Subcutaneous abdominal adipose tissue (tissue), 5 donors: ENCODE measurements around the gene CENPM.

ENCODE experiments used
- H3K27ac ChIP-seq: one replicate; pipeline ENCODE4 v1.7.0; 2013; ENCODE audit warnings: low read depth, mild to moderate bottlenecking, inconsistent platforms, low read length, moderate library complexity
- H3K27me3 ChIP-seq, 5 donors: one replicate each; pipeline ENCODE4 v1.7.0; 2013; ENCODE audit warnings: low read length in 5 of 5, inconsistent platforms in 1 of 5; ENCODE audit not compliant: control insufficient read depth in 5 of 5, insufficient read depth in 4 of 5
- H3K36me3 ChIP-seq, 5 donors: one replicate each; pipeline ENCODE4 v1.7.0; 2013; ENCODE audit warnings: low read length in 5 of 5; ENCODE audit not compliant: control insufficient read depth in 5 of 5, insufficient read depth in 5 of 5
- H3K4me1 ChIP-seq, 5 donors: one replicate each; pipeline ENCODE4 v1.7.0; 2013; ENCODE audit warnings: low read length in 5 of 5, mild to moderate bottlenecking in 3 of 5, moderate library complexity in 1 of 5; ENCODE audit not compliant: control insufficient read depth in 5 of 5, insufficient read depth in 5 of 5
- H3K4me3 ChIP-seq, 5 donors: one replicate each; pipeline ENCODE4 v1.7.0; 2013; ENCODE audit warnings: low read length in 5 of 5, low read depth in 1 of 5
- H3K9ac ChIP-seq, 5 donors: one replicate each; pipeline ENCODE4 v1.7.0; 2013; ENCODE audit warnings: low read length in 5 of 5, mild to moderate bottlenecking in 4 of 5, moderate library complexity in 3 of 5
- H3K9me3 ChIP-seq, 5 donors: one replicate each; pipeline ENCODE4 v1.7.0; 2013; ENCODE audit warnings: low read length in 5 of 5; ENCODE audit not compliant: control insufficient read depth in 5 of 5
- donor health status: healthy.
- donor health status: healthy.
- donor health status: healthy.
- donor health status: healthy.
- donor health status: healthy.

The CENPM gene

DNA sequence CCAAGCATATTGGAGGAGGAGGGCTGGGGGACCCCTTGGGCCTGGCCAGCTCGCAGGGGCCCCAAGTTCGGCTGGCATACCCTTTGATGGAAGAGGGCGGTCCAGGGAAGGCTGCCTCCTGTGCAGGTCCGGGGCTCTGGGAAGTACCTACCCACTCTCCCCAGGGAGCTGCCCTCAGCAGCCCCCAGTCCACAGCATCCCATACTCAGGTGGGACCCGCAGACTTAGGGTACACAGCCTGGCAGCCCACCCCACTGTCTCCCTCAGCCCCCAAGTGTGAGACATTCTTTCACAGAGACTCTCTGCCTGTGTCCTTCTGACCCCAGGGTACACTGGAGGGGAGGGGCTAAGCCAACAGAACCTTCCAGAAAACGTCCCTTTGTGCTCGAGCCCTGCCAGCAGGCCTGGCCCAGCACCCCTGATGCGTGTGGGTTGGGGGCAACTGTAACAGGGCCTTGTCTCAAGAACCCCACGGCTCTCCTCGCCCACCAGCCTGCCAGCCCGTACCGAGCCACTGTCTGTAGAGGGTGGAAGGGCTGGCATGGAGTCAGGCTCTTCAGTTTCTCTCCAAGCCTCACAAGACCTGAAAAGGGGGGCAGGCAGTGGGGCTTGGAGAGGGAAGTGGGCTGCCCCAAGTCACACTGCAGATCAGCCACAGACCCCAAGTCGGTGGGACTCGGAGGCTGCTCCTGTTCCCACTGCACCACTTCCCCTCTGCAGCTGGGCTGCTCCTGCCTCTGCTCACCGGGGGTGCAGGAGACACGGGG lies 13.4 kb downstream of the CENPM start:
- Histone ChIP-seq H3K9ac (no peak overlapping the region), H3K4me3 (no peak overlapping the region), H3K9me3 (no peaks in the 10 kb centered on the region), H3K27ac (no peak overlapping the region), H3K36me3 (no peaks in the 10 kb centered on the region), H3K4me1 (no peaks in the 10 kb centered on the region), H3K27me3 (no peaks in the 10 kb centered on the region)

DNA sequence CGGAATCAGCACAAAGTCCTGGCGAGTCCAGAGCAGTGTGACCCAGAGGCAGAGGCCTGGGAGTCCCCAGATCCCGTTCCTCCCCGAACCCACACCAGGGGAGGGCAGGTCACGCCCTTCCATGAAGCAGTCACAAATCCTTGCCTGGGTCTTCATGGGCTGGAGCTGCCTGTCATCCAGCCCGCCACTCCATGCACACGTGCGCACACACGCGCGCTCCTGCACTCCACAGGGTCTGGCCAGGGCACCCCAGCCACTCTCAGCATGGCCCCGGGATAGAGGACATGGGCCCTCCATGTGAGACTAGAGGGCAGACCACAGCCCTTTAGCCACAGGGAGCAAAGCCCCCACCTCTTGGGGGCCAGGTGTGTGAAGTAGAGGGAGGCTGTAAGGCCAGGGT lies 14.6 kb downstream of the CENPM start:
- Histone ChIP-seq H3K4me3 (no peak overlapping the region), H3K36me3 (no peaks in the 10 kb centered on the region), H3K27ac (no peak overlapping the region), H3K27me3 (peaks cover 0 to 5% (median 0%) of the 10 kb centered on the region in 5 donors), H3K9me3 (no peaks in the 10 kb centered on the region), H3K4me1 (no peaks in the 10 kb centered on the region), H3K9ac (no peak overlapping the region)

DNA sequence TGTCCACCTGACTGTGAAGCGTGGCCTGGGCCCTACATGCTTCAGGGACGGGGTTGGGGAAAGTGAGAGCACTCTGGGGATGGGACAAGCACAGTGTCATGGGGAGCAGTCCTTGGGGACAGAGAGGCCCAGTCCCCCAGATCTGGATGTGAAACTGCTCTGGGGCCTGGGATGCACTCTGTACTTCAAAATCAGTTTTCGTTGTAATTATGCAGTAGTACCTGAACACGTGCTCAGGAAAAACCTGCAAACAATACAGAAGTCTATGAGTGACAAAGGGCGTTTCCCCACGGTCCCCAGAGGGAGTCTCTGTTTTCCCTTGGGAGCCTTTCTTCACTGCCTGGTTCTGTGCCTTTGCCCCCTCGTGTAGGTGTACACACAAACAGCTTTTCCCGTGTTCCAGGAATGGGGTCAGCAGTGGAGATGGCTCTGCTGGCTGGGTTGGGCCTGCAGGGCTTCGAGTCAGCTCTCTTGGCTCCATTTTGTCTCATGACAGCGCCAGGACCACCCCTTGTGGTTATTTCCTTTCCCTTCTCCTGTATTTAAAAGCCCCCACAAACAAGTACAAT lies 15.2 kb downstream of the CENPM start:
- no peak overlapping the region for H3K27ac ChIP-seq
- peaks cover 0 to 5% (median 0%) of the 10 kb centered on the region in 5 donors for H3K27me3 ChIP-seq
- no peak overlapping the region for H3K9ac ChIP-seq
- H3K9me3 ChIP-seq: no peaks in the 10 kb centered on the region
- H3K4me3 ChIP-seq: no peak overlapping the region
- no peaks in the 10 kb centered on the region for H3K36me3 ChIP-seq
- peaks cover 0 to under 1% (median 0%) of the 10 kb centered on the region in 5 donors for H3K4me1 ChIP-seq

DNA sequence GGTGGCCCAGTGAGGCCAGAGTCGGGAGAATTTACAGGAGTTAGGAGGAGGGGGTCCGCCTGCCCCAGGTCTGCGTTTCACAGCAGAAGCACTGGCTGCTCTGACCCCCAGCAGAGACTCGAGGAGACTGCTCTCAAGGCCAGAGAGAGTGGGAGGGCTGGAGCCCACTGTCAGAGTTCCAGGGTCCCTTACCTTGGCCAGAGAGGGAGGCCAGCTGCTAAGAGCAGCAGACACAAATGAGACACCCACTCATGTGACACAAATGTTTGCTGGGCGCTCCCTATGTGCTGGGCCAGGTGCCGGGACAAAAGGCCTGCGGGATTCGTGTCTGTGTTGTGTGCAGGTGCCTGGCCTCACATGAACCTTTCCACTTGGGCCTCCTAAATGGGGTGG lies 17.5 kb downstream of the CENPM start:
- H3K9ac ChIP-seq: no peak overlapping the region
- H3K27me3 ChIP-seq: peaks cover 8 to 17% (median 10%) of the 10 kb centered on the region in 5 donors
- H3K4me3 ChIP-seq: no peak overlapping the region
- no peaks in the 10 kb centered on the region for H3K36me3 ChIP-seq
- no peak overlapping the region for H3K27ac ChIP-seq
- H3K9me3 ChIP-seq: no peaks in the 10 kb centered on the region
- H3K4me1 ChIP-seq: peaks cover 0 to 12% (median 4%) of the 10 kb centered on the region in 5 donors

DNA sequence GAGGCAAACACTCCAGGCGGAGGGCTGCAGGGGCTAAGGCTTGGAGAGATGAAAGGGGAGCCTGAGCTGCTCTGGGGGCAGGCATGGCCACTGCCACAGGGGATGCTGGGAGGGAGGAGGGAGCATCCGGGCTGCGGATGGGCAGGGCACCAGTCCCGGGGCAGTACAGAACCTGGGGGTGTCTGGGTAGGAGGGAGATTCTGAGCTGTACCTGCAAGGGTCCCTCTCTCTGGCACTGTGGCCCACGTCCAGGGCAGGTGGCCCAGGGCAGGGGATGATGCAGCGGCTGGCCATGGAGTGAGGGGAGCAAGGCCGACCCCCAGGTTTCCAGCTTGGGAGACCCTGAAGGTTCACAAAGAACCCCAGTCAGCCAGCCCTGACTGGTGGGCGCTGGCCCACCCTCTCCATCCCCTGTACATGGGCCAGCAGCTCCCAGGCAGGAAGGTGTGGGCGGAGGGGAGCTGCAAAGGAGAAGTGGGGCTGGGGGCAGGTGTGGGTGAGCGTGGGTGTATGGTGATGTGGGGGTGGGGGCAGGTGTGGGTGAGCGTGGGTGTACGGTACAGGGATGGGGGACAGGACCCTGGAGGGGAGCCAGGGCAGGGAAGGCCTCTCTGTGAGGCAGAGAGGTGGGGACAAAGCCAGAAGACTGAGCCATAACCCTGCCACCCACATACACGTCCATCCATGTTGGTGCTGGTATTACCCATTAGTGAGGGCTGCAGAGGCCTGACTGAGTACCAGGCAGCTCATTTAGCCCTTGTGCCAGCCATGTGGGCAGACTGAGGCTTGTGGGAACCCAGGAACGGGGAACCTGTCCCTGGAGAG lies 18.1 kb downstream of the CENPM start:
- Histone ChIP-seq H3K9me3 (no peaks in the 10 kb centered on the region), H3K4me1 (peaks cover 0 to 12% (median 4%) of the 10 kb centered on the region in 5 donors), H3K27ac (no peak overlapping the region), H3K4me3 (no peak overlapping the region), H3K36me3 (no peaks in the 10 kb centered on the region), H3K9ac (no peak overlapping the region), H3K27me3 (peaks cover 8 to 17% (median 10%) of the 10 kb centered on the region in 5 donors)

DNA sequence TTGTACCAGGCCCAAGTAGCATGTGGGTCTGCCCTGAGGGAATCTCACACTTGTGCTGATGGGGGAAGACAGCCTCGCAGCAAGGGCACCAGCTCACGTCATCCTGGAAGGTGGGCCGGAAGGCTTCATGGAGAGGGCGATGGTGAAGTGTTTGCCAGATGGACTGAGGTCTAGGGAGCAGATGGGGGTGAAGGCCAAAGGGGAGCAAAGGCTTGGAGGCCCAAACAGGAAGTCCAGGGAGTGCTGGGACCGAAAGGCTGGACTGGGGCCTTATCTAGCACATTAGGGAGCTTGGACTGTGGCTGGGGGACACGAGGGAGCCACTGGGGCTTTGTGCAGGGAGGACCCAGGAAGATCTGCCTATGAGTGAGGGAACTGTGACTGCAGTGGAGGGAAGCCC lies 19.1 kb downstream of the CENPM start:
- Histone ChIP-seq H3K36me3 (no peaks in the 10 kb centered on the region), H3K4me3 (no peak overlapping the region), H3K9me3 (no peaks in the 10 kb centered on the region), H3K27me3 (peaks cover 12 to 23% (median 14%) of the 10 kb centered on the region in 5 donors), H3K9ac (no peak overlapping the region), H3K27ac (no peak overlapping the region), H3K4me1 (peaks cover 0 to 12% (median 4%) of the 10 kb centered on the region in 5 donors)

DNA sequence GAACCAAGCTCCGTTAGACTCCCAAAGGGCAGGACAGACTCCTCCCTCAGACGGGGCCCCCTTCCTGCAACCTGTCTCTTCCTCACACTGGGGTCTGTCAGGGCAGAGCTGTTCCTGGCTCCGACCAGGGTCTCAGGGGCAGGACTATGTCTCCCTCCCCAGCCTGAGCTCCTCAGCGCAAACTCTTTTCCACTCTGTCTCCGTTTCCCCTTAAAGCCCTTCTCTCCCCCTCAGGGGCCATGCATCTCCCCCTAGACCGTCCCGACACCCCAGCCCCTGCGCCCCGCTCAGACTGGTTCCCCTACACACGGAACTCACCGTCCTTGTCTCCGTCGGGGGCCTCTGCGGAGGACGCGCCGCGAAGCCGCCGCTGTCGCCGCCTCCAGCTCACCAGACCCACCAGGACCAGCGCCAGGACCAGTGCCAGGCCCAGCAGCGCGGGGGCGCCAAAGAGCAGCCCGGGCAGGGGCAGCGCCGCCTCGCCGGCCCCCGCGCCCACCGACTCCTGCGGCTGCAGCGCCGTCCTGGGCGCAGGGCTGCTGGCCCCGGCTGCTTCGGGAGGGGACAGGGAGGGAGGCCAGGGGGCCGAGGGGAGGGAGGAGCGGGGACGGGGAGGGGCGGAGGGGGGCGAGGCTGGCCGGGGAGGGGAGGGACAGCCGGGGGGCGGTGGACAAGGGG lies 21.0 kb downstream of the CENPM start:
- no peak overlapping the region for H3K9ac ChIP-seq
- H3K36me3 ChIP-seq: no peaks in the 10 kb centered on the region
- H3K27me3 ChIP-seq: peaks cover 12 to 24% (median 14%) of the 10 kb centered on the region in 5 donors
- no peaks in the 10 kb centered on the region for H3K9me3 ChIP-seq
- peaks cover 0 to 12% (median 4%) of the 10 kb centered on the region in 5 donors for H3K4me1 ChIP-seq
- H3K4me3 ChIP-seq: peak overlapping the region in 2 of 5 donors; percentile 51 to 62
- H3K27ac ChIP-seq: no peak overlapping the region

DNA sequence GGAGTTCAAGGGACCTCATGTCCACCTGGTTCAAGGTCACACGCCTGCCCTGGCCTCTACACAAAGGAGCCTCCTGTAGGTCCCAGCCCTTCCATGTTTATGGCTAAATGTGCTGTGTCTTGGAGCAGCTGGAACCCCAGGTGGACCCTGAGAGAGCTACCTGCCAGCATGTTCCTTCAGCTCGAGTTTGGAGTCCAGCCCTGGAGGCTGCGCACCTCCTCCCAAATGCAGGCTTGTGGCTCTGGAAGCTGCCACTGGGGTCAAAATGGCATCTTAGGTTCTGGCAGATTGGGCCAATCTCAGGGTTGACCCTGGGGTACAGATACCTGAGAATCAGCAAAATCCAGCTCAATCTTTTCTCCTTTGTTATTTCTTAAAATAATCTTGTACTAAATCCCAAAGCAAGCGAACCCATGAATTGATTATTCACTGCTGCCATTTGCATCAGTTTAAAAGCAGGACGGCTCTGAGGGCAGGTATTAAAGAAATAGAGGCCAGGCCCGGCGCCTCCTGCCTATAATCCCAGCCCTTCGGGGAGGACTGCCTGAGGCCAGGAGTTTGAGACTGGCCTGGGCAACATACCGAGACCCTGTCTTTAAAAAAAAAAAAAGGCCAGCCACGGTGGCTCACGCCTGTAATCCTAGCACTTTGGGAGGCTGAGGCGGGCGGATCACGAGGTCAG lies 23.2 kb downstream of the CENPM start:
- no peak overlapping the region for H3K9ac ChIP-seq
- H3K27me3 ChIP-seq: peaks cover 14 to 26% (median 19%) of the 10 kb centered on the region in 5 donors
- H3K27ac ChIP-seq: no peak overlapping the region
- no peaks in the 10 kb centered on the region for H3K36me3 ChIP-seq
- no peak overlapping the region for H3K4me3 ChIP-seq
- peaks cover 0 to 30% (median 19%) of the 10 kb centered on the region in 5 donors for H3K4me1 ChIP-seq
- no peaks in the 10 kb centered on the region for H3K9me3 ChIP-seq

DNA sequence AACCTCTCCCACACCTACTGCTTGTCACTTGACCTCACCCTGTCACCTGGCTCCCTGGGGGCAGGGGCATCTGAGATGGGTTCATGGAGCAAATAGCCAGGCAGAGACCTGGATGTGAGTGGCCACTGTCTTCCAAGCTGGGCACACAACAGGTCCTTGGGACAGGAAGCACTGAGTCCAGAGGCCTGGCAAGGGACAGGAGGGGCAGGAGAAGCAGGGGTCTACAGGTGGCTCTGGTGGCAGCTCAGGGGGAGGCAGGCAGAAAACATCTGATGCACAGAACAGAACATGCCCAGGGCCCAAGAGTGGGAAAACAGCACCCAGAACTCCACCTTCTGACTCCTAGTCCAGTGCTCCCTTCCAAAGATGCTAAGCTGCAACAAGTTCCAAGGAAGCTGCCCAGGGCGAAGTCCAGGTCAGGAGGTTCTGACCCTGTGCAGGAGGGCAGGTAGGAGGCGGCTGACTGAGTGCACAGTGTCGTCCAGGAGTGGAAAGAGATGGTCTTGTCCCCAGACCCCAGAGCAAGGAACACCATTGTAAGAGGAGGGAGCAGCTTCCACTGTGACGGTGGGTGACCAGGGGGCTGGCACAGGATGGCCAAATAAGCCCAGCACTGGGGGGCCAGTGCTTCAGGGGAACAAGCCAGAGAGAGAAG lies 23.9 kb downstream of the CENPM start:
- H3K9ac ChIP-seq: no peak overlapping the region
- H3K27me3 ChIP-seq: peaks cover 14 to 29% (median 21%) of the 10 kb centered on the region in 5 donors
- peaks cover 0 to 36% (median 23%) of the 10 kb centered on the region in 5 donors for H3K4me1 ChIP-seq
- no peaks in the 10 kb centered on the region for H3K9me3 ChIP-seq
- H3K27ac ChIP-seq: no peak overlapping the region
- H3K4me3 ChIP-seq: no peak overlapping the region
- no peaks in the 10 kb centered on the region for H3K36me3 ChIP-seq
